Progenitor cell of endocrine pancreas (in vitro differentiated cells): ENCODE data around the gene UBA7. TPM values are rescaled to one million over a fixed set of nuclear protein-coding genes. Genes with fewer than 3 reads are reported as not detected.
A peak's percentile ranks its signal among the peaks of the same experiment; 100 is the strongest.
"Not testable (repeated sequence)": the region's sequence is repeated elsewhere in the genome, so short reads cannot be mapped to it uniquely, and the experiment has no call there.

Source experiments
- DNase-seq: peaks from one replicate; pipeline ENCODE4 v3.0.0; 2021; ENCODE audit warnings: low spot score; ENCODE audit not compliant: unreplicated experiment
- H3K27ac Mint-ChIP-seq: 2 replicates; pipeline ENCODE4 v1.8.0; 2021; ENCODE audit warnings: mild to moderate bottlenecking, moderate library complexity, mixed read lengths
- H3K27me3 Mint-ChIP-seq: 2 replicates; pipeline ENCODE4 v1.8.0; 2021; ENCODE audit warnings: mixed read lengths
- H3K36me3 Mint-ChIP-seq: 2 replicates; pipeline ENCODE4 v1.8.0; 2022; ENCODE audit warnings: mixed read lengths; ENCODE audit not compliant: insufficient read depth
- H3K4me1 Mint-ChIP-seq: 2 replicates; pipeline ENCODE4 v1.8.0; 2021; ENCODE audit warnings: low read depth, mixed read lengths
- H3K4me3 Mint-ChIP-seq: 2 replicates; pipeline ENCODE4 v1.8.0; 2021; ENCODE audit warnings: low read depth, mild to moderate bottlenecking, moderate library complexity, mixed read lengths
- H3K9me3 Mint-ChIP-seq: 2 replicates; pipeline ENCODE4 v1.8.0; 2021; ENCODE audit warnings: low read depth, mixed read lengths
- CTCF ChIP-seq: fragments of 200-600 bp; sonication (generic); IDR thresholded peaks from one replicate; pipeline ENCODE4 v1.5.0; 2021; ENCODE audit warnings: antibody characterized with exemption, mild to moderate bottlenecking; ENCODE audit not compliant: unreplicated experiment
- total RNA-seq: library from RNA; stranded (reverse); gene quantifications from 2 replicates; pipeline ENCODE4 v1.2.1, GENCODE V29; 2021

Gene UBA7
- total RNA-seq, 1 donor from 2014 or later: 1.2 TPM

GRCh38 chr3:49840388-49840787 lies 26.6 kb upstream of the UBA7 start:
- no peak overlapping the region for H3K4me3 Mint-ChIP-seq

GRCh38 chr3:49839193-49839809 lies 25.5 kb upstream of the UBA7 start:
- TF ChIP-seq CTCF: peak; percentile 83
- H3K4me1 Mint-ChIP-seq: no peaks in the 10 kb centered on the region
- no peak overlapping the region for H3K27ac Mint-ChIP-seq
- H3K4me3 Mint-ChIP-seq: no peak overlapping the region
- no peaks in the 10 kb centered on the region for H3K27me3 Mint-ChIP-seq
- no peaks in the 10 kb centered on the region for H3K9me3 Mint-ChIP-seq
- peaks cover 4% of the 10 kb centered on the region for H3K36me3 Mint-ChIP-seq
- peak; percentile 60 for DNase-seq

More at GRCh38 chr3:49840388-49840787, 26.6 kb upstream of the UBA7 start:
- H3K4me1 Mint-ChIP-seq: no peaks in the 10 kb centered on the region
- DNase-seq: no peak
- no peak overlapping the region for H3K27ac Mint-ChIP-seq
- no peaks in the 10 kb centered on the region for H3K27me3 Mint-ChIP-seq
- TF ChIP-seq CTCF: no peak
- H3K9me3 Mint-ChIP-seq: no peaks in the 10 kb centered on the region
- peaks cover 2% of the 10 kb centered on the region for H3K36me3 Mint-ChIP-seq

GRCh38 chr3:49831341-49831740 lies 17.6 kb upstream of the UBA7 start:
- H3K27me3 Mint-ChIP-seq: no peaks in the 10 kb centered on the region
- no peak overlapping the region for H3K27ac Mint-ChIP-seq
- no peaks in the 10 kb centered on the region for H3K4me1 Mint-ChIP-seq
- H3K4me3 Mint-ChIP-seq: no peak overlapping the region
- TF ChIP-seq CTCF: no peak
- no peaks in the 10 kb centered on the region for H3K9me3 Mint-ChIP-seq
- no peak for DNase-seq
- peaks cover 7% of the 10 kb centered on the region for H3K36me3 Mint-ChIP-seq

GRCh38 chr3:49826016-49826415 lies 12.3 kb upstream of the UBA7 start:
- TF ChIP-seq CTCF: no peak
- H3K27me3 Mint-ChIP-seq: no peaks in the 10 kb centered on the region
- no peaks in the 10 kb centered on the region for H3K4me1 Mint-ChIP-seq
- peaks cover 4% of the 10 kb centered on the region for H3K36me3 Mint-ChIP-seq
- H3K9me3 Mint-ChIP-seq: no peaks in the 10 kb centered on the region
- no peak overlapping the region for H3K4me3 Mint-ChIP-seq
- no peak for DNase-seq
- H3K27ac Mint-ChIP-seq: no peak overlapping the region

GRCh38 chr3:49823131-49823530 lies 9.4 kb upstream of the UBA7 start:
- H3K4me3 Mint-ChIP-seq, H3K27ac Mint-ChIP-seq, H3K27me3 Mint-ChIP-seq, H3K36me3 Mint-ChIP-seq, H3K9me3 Mint-ChIP-seq, H3K4me1 Mint-ChIP-seq, DNase-seq: not testable (repeated sequence)

- Mint-ChIP-seq H3K4me1 (no peaks in the 10 kb centered on the region), H3K4me3 (no peak overlapping the region), H3K9me3 (no peaks in the 10 kb centered on the region), H3K36me3 (no peaks in the 10 kb centered on the region), H3K27ac (no peak overlapping the region), H3K27me3 (no peaks in the 10 kb centered on the region)
- TF ChIP-seq CTCF: no peak
- no peak for DNase-seq
Measured at GRCh38 chr3:49812916-49813496, 747 bp downstream of the UBA7 start.
